Panc1 (cell line): ENCODE results near the gene MOK. TPM values are rescaled to one million over a fixed set of nuclear protein-coding genes. Genes with fewer than 3 reads are reported as not detected.

Experiments used
- ATAC-seq: fragments of 200-7000 bp; cut with Tn5 transposase; 2 replicates; pipeline ENCODE4 v1.9.1; 2020; ENCODE audit warnings: mild to moderate bottlenecking, moderate library complexity
- BruUV-seq: library from RNA; stranded (reverse); fragments of 400-500 nt; replicated peaks from 2 replicates; lab custom pipeline; 2021; lab: Mats Ljungman, UMichigan
- CTCF ChIA-PET: fragments of 300-600 bp; sonication (Branson Sonifier 250); formaldehyde crosslinking; loops from one replicate; lab custom pipeline; 2022; ENCODE audit warnings: antibody characterized with exemption; lab: Charles Lee
- POLR2A ChIA-PET: fragments of 300-600 bp; sonication (Branson Sonifier 250); formaldehyde crosslinking; loops from one replicate; lab custom pipeline; 2022; ENCODE audit warnings: antibody characterized with exemption; lab: Charles Lee
- DNase-seq: peaks from one replicate; pipeline ENCODE4 v3.0.0-alpha.2; 2010; ENCODE audit warnings: low read depth, low spot score
- H3K27ac ChIP-seq: 2 replicates; pipeline ENCODE4 v1.5.1; 2011; ENCODE audit warnings: mild to moderate bottlenecking, low read length, inconsistent platforms
- H3K27me3 ChIP-seq: fragments of 200-500 bp; sonication (Bioruptor generic); 2 replicates; pipeline ENCODE4 v1.6.0; 2014; ENCODE audit warnings: low read length, inconsistent platforms; ENCODE audit not compliant: control insufficient read depth, insufficient read depth
- H3K36me3 ChIP-seq: fragments of 200-500 bp; sonication (Bioruptor generic); 2 replicates; pipeline ENCODE4 v1.5.1; 2014; ENCODE audit warnings: inconsistent platforms, mild to moderate bottlenecking, low read length, moderate library complexity; ENCODE audit not compliant: control insufficient read depth, insufficient read depth
- H3K4me1 ChIP-seq: 2 replicates; pipeline ENCODE4 v1.5.1; 2011; ENCODE audit warnings: inconsistent platforms, mild to moderate bottlenecking, low read length, moderate library complexity; ENCODE audit not compliant: control insufficient read depth, insufficient read depth
- H3K4me3 ChIP-seq, 2 experiments: 2 replicates each; pipeline ENCODE4 v1.5.1; 2011 to 2012; ENCODE audit warnings: low read depth in 2 of 2, low read length in 2 of 2, mild to moderate bottlenecking in 2 of 2, inconsistent platforms in 1 of 2, moderate library complexity in 1 of 2
- H3K9me3 ChIP-seq: fragments of 200-500 bp; sonication (Bioruptor generic); 2 replicates; pipeline ENCODE4 v1.5.1; 2014; ENCODE audit warnings: low read depth, mild to moderate bottlenecking, inconsistent platforms, low read length, moderate library complexity; ENCODE audit not compliant: control insufficient read depth, insufficient read depth
- CTCF ChIP-seq: fragments of 450-650 bp; IDR thresholded peaks from 2 replicates; pipeline ENCODE4 v1.5.1; 2017; ENCODE audit warnings: mild to moderate bottlenecking
- POLR2AphosphoS5 ChIP-seq: IDR thresholded peaks from 2 replicates; pipeline ENCODE4 v1.6.1; 2012; ENCODE audit warnings: mild to moderate bottlenecking, low read depth, low read length, moderate library complexity
- REST ChIP-seq, 2 experiments: IDR thresholded peaks; 2 replicates each; pipeline ENCODE4 v1.6.1; 2011 to 2012; ENCODE audit warnings: low read depth in 2 of 2, control low read depth in 1 of 2, low read length in 1 of 2, mild to moderate bottlenecking in 1 of 2, moderate library complexity in 1 of 2; ENCODE audit not compliant: insufficient read depth in 1 of 2
- SIN3A ChIP-seq: IDR thresholded peaks from 2 replicates; pipeline ENCODE4 v1.6.1; 2012; ENCODE audit warnings: low read depth, mild to moderate bottlenecking, low read length, moderate library complexity, borderline replicate concordance; ENCODE audit not compliant: insufficient read depth
- TCF7L2 ChIP-seq: IDR thresholded peaks from 2 replicates; pipeline ENCODE4 v1.6.1; 2011; ENCODE audit warnings: mild to moderate bottlenecking, low read depth, low read length, inconsistent platforms
- in situ Hi-C: cut with HindIII; loops from 2 replicates; pipeline ENCODE4 v1.10.0; 2016; ENCODE audit warnings: low sequenced_read_pairs, low pct_unique_long_range_greater_than_20kb
- intact Hi-C: fragments of 100-400 bp; cut with micrococcal nuclease; formaldehyde crosslinking; loops from one replicate; pipeline ENCODE4 v1.10.0; 2022; ENCODE audit not compliant: unreplicated experiment
- total RNA-seq: library from RNA; stranded (reverse); gene quantifications from one replicate; pipeline ENCODE4 v1.2.1, GENCODE V29; 2021; ENCODE audit not compliant: unreplicated experiment

MOK gene
- total RNA-seq, 1 experiment from 2014 or later = 9.8 TPM

GRCh38 chr14:102181187-102181586 is 123.8 kb downstream of the MOK start:
- no TSS peak for BruUV-seq
- ChIA-PET POLR2A (no interaction called here), CTCF (interaction anchor here (0.5 kb wide), 1 partner anchor 42 kb away, joined by 5 read pairs; no protein-coding TSS in a partner anchor)
- TF ChIP-seq REST (IDR thresholded peaks at IDR 0.05; ENCODE audit: insufficient read depth in 1 of 2, low read depth in 2 of 2, low read length in 1 of 2) (no peak), POLR2AphosphoS5 (no peak), CTCF (no peak), SIN3A (no peak), TCF7L2 (no peak)
- in situ Hi-C loops (no loop called here), intact Hi-C loops (no loop called here)
- ATAC-seq = no peak
- H3K36me3 ChIP-seq = no peaks in the 10 kb centered on the region
- no peak for DNase-seq
- peaks cover 6% of the 10 kb centered on the region for H3K4me1 ChIP-seq
- H3K9me3 ChIP-seq = no peaks in the 10 kb centered on the region
- no peak overlapping the region for H3K27ac ChIP-seq
- no peak overlapping the region for H3K4me3 ChIP-seq
- H3K27me3 ChIP-seq = no peaks in the 10 kb centered on the region

- Histone ChIP-seq H3K27ac (no peak overlapping the region), H3K36me3 (no peaks in the 10 kb centered on the region), H3K4me1 (peaks cover 6% of the 10 kb centered on the region), H3K27me3 (no peaks in the 10 kb centered on the region), H3K4me3 (no peak overlapping the region), H3K9me3 (no peaks in the 10 kb centered on the region)
- ChIA-PET POLR2A (interaction anchor here (0.6 kb wide), 1 partner anchor 60 kb away, joined by 7 read pairs; no protein-coding TSS in a partner anchor), CTCF (no interaction called here)
- no TSS peak for BruUV-seq
- ATAC-seq = no peak
- intact Hi-C loops (no loop called here), in situ Hi-C loops (no loop called here)
- TF ChIP-seq CTCF = no peak
- no peak for TF ChIP-seq SIN3A
- TF ChIP-seq REST (IDR thresholded peaks at IDR 0.05; ENCODE audit: insufficient read depth in 1 of 2, low read depth in 2 of 2, low read length in 1 of 2) = no peak
- no peak for TF ChIP-seq POLR2AphosphoS5
- no peak for TF ChIP-seq TCF7L2
- no peak for DNase-seq
These were observed 124.5 kb downstream of the MOK start for GRCh38 chr14:102180248-102180998.
